DND-41 (cell line): Measurements from ENCODE around the gene DTWD1.

Experiments used
- CTCF ChIP-seq: IDR thresholded peaks from 2 replicates; pipeline ENCODE4 v1.5.1; 2012; ENCODE audit warnings: borderline replicate concordance, low read length, moderate library complexity, mild to moderate bottlenecking; ENCODE audit not compliant: poor library complexity, severe bottlenecking; ENCODE audit errors: extremely low read depth
- EZH2 ChIP-seq: IDR thresholded peaks from 3 replicates; pipeline ENCODE4 v1.6.1; 2012; ENCODE audit warnings: borderline replicate concordance, low read depth, mild to moderate bottlenecking, moderate library complexity, low read length, inconsistent platforms; ENCODE audit not compliant: severe bottlenecking

GRCh38 chr15:49669288-49669687 is 48.4 kb downstream of the DTWD1 start:
- TF ChIP-seq CTCF (no peak), EZH2 (no peak)
